Upper lobe of right lung (tissue), 1 donor: Measurements from ENCODE around the gene ARHGAP22. TPM values are rescaled to one million over a fixed set of nuclear protein-coding genes. Genes with fewer than 3 reads are reported as not detected.
A peak's percentile ranks its signal among the peaks of the same experiment; 100 is the strongest.

Source experiments
- ATAC-seq: fragments of 200-7000 bp; cut with Tn5 transposase; one replicate; pipeline ENCODE4 v1.9.1; 2020; ENCODE audit warnings: mild to moderate bottlenecking, moderate library complexity
- DNase-seq: peaks from one replicate; pipeline ENCODE4 v3.0.0-alpha.2; 2020
- H3K27ac ChIP-seq: fragments of 200-600 bp; one replicate; pipeline ENCODE4 v1.8.0; 2022
- H3K27me3 ChIP-seq: fragments of 200-600 bp; one replicate; pipeline ENCODE4 v1.8.0; 2022; ENCODE audit warnings: mild to moderate bottlenecking
- H3K36me3 ChIP-seq: fragments of 200-600 bp; one replicate; pipeline ENCODE4 v1.8.0; 2022
- H3K4me1 ChIP-seq: fragments of 200-600 bp; one replicate; pipeline ENCODE4 v1.8.0; 2022
- H3K4me3 ChIP-seq: fragments of 200-600 bp; one replicate; pipeline ENCODE4 v1.8.0; 2022; ENCODE audit warnings: mild to moderate bottlenecking
- H3K9me3 ChIP-seq: fragments of 200-600 bp; one replicate; pipeline ENCODE4 v1.8.0; 2022
- intact Hi-C: fragments of 100-400 bp; cut with DNase I; formaldehyde crosslinking; loops from one replicate; pipeline ENCODE4 v1.11.0; 2022
- total RNA-seq: library from RNA; stranded (reverse); fragmentation: NEBNext Ultra II Directional; extraction: Animal tissue kit (Norgen Biotek cat#: 25700); gene quantifications from one replicate; pipeline ENCODE4 v1.2.1, GENCODE V29; 2021
- TF ChIP-seq, protein P1 (sequence below): fragments of 200-600 bp; IDR thresholded peaks from one replicate; pipeline ENCODE4 v1.8.0; 2022; ENCODE audit warnings: antibody characterized with exemption
- donor health status: DM: no; HTN: yes; CAD: no; lungs with severe emphysema.

ARHGAP22 gene
- total RNA-seq, 1 donor from 2014 or later = 6.8 TPM

GRCh38 chr10:48450741-48451466, 154.0 kb downstream of the ARHGAP22 start:
- Histone ChIP-seq H3K27me3 (no peaks in the 10 kb centered on the region), H3K4me1 (no peaks in the 10 kb centered on the region), H3K36me3 (no peaks in the 10 kb centered on the region), H3K4me3 (no peak overlapping the region), H3K9me3 (no peaks in the 10 kb centered on the region), H3K27ac (no peak overlapping the region)
- TF ChIP-seq, protein P1, sequence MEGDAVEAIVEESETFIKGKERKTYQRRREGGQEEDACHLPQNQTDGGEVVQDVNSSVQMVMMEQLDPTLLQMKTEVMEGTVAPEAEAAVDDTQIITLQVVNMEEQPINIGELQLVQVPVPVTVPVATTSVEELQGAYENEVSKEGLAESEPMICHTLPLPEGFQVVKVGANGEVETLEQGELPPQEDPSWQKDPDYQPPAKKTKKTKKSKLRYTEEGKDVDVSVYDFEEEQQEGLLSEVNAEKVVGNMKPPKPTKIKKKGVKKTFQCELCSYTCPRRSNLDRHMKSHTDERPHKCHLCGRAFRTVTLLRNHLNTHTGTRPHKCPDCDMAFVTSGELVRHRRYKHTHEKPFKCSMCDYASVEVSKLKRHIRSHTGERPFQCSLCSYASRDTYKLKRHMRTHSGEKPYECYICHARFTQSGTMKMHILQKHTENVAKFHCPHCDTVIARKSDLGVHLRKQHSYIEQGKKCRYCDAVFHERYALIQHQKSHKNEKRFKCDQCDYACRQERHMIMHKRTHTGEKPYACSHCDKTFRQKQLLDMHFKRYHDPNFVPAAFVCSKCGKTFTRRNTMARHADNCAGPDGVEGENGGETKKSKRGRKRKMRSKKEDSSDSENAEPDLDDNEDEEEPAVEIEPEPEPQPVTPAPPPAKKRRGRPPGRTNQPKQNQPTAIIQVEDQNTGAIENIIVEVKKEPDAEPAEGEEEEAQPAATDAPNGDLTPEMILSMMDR = no peak
- DNase-seq (peak; percentile 62), ATAC-seq (no peak)
- intact Hi-C loops = no loop called here

DNA sequence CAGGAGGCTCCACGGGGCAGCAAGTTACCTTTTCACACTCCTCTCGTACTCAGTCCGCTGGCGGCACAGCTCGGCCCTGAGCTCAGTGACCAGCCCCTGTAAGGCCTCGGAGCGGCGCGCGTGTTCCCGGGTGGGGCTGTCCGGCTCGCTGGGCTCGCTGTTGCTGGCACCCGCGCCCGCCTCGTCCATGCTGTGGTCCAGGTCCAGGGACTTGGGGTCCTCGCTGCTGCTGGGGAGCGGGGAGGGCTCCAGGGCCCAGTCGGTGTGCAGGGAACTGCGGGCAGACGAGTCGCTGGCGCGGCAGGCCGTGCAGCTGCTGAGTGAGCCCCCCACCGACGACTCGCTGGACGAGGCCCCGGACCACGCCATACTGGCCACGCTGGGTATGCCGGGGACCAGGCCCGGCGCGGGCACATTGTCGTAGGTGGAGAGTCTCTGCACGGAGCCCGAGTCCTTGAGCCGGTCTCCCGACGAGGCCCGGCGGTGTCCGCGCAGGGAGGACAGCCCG, 154.6 kb downstream of the ARHGAP22 start:
- no peak for DNase-seq
- Histone ChIP-seq H3K36me3 (no peaks in the 10 kb centered on the region), H3K9me3 (no peaks in the 10 kb centered on the region), H3K27ac (no peak overlapping the region), H3K4me1 (no peaks in the 10 kb centered on the region), H3K27me3 (no peaks in the 10 kb centered on the region), H3K4me3 (no peak overlapping the region)
- TF ChIP-seq, protein P1 = no peak
- ATAC-seq = no peak
- intact Hi-C loops = no loop called here

DNA sequence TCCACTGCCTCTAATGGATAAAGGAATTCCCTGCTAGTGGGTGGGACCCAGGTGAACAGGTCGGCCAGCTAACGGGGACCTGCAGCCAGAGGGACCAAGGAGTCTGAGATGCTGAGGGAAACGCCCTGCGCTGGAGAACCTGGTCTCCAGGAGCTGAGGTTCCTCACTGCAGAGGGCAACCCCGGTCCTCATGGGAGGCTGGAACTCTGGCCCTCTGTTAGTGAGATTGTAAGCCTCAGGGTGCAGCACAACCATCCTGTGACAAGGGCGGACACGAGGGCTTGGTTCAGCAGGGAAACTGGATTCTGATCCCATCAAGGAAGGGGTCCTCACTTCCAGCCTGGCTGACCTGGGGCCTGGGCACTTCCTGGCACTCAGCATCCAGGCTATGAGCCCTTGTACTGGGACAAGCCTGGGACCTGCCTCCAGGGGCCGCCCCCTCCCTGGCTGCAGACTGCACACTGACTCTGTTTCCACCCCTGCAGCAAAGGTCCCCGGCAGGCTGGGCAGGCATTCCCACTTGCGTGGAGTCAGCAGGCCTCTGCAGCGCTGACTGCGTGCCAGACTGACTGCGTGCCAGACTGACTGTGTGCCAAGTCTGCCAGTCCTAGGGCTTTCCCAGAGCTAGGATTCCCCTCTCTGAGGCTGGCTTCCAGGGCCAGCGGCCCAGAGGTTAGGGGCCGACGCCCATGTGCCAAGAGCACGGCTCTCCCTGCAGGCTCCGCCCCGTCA, 155.2 kb downstream of the ARHGAP22 start:
- H3K36me3 ChIP-seq = no peaks in the 10 kb centered on the region
- ATAC-seq (no peak), DNase-seq (peak; percentile 53)
- no peaks in the 10 kb centered on the region for H3K4me1 ChIP-seq
- no peak overlapping the region for H3K4me3 ChIP-seq
- no peaks in the 10 kb centered on the region for H3K27me3 ChIP-seq
- H3K9me3 ChIP-seq = no peaks in the 10 kb centered on the region
- H3K27ac ChIP-seq = no peak overlapping the region
- intact Hi-C loops = no loop called here
- TF ChIP-seq, protein P1 = no peak

DNA sequence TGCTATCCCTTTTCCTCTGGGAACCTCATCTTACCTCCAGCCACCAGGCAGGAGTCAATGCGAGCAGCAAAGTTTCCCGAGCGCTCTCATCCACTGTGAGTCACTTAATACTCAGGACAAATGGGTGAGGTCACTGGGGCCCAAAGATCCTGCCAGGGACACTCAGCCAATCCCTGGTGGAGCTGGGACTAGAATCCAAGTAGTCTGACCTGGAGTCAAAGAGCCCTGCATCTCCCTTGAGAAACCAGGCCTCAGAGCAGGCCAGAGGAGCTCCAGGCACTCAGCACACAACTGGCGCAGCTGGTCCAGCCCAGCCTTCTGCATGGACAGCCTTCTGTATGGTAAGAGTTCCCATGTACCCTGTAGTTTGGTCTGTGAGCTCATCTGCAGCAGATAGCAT, 156.1 kb downstream of the ARHGAP22 start:
- Histone ChIP-seq H3K4me1 (no peaks in the 10 kb centered on the region), H3K27me3 (no peaks in the 10 kb centered on the region), H3K4me3 (no peak overlapping the region), H3K9me3 (no peaks in the 10 kb centered on the region), H3K27ac (no peak overlapping the region), H3K36me3 (no peaks in the 10 kb centered on the region)
- intact Hi-C loops = no loop called here
- ATAC-seq (no peak), DNase-seq (no peak)
- TF ChIP-seq, protein P1 = no peak

DNA sequence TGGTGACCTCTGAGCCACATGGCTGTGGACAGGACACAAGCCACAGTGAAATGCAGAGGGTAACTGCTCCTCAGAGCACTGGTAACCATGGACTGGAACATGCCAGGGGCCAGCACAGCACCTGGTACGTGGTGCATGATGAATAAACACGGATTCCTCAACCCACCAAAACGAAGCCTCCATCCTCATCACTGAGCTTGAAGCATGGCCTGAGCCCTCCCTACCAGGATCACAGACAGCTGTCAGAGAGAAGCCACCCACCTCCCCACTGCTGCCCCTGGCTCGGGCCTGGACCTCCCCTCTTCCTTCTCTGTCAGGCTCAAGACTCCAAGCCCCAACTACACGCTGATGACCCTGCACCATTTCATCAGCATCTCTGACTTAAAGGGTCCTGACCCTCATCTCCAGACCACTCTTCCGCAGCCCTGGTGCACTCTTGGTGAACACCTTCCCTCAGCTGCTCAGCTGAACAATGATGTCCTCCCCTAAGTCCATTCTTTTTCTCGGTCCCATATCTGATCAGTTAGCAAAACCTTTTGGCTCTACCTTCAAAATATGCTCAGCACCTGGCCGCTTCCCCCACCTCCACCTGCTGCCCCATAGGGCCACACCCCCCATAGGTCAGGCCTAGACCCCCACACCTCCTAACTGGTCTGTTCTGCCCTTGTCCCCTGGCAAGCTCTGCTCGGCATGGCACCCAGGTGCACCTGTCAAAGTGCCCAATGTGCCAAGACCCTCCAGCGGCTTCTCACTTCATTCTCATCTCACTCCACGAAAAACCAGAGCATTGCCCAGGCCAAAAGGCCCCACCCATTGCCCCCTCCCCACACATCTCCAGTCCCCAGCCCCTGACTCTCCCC, 157.3 kb downstream of the ARHGAP22 start:
- Histone ChIP-seq H3K27ac (no peak overlapping the region), H3K4me1 (no peaks in the 10 kb centered on the region), H3K27me3 (no peaks in the 10 kb centered on the region), H3K36me3 (no peaks in the 10 kb centered on the region), H3K9me3 (no peaks in the 10 kb centered on the region), H3K4me3 (no peak overlapping the region)
- TF ChIP-seq, protein P1 = no peak
- DNase-seq (peak; percentile 47), ATAC-seq (no peak)
- intact Hi-C loops = no loop called here
